ENCODE results near the gene EYA3.

Gene EYA3

GRCh38 chr1:27935721-27936120 lies 152.7 kb downstream of the EYA3 start:
- no peak for DNase-seq

- DNase-seq: no peak
Measured at GRCh38 chr1:27934818-27935549, 153.4 kb downstream of the EYA3 start, which contains the start of gene SMPDL3B. Gene SMPDL3B (plus strand): TSS chr1:27935000. CDS start chr1:27935184, 184 bp downstream.

- no peak for DNase-seq
Measured at GRCh38 chr1:27931759-27932158, 156.7 kb downstream of the EYA3 start.

GRCh38 chr1:27931184-27931583 lies 157.2 kb downstream of the EYA3 start:
- DNase-seq: no peak

GRCh38 chr1:27928216-27928954 lies 160.0 kb downstream of the EYA3 start:
- DNase-seq: no peak

- no peak for DNase-seq
Measured at GRCh38 chr1:27922272-27922671, 166.1 kb downstream of the EYA3 start.

All from NCI-H1417 treated with DMSO at 0.1 percent for 48 hours (cell line).